Measurements from ENCODE around the gene LRP6. TPM values are rescaled to one million over a fixed set of nuclear protein-coding genes. Genes with fewer than 3 reads are reported as not detected.

Gene LRP6
- total RNA-seq, 4 donors from 2014 or later = 11.7 to 102 (median 58.9) TPM

GRCh38 chr12:12133785-12134184, 133.1 kb downstream of the LRP6 start:
- DNase-seq = no peak
- Histone ChIP-seq H3K27me3 (no peaks in the 10 kb centered on the region), H3K9me3 (no peaks in the 10 kb centered on the region), H3K27ac (no peak overlapping the region), H3K4me1 (peaks cover 0 to 5% (median 0%) of the 10 kb centered on the region in 4 donors), H3K4me3 (no peak overlapping the region), H3K36me3 (peaks cover 0 to 9% (median under 1%) of the 10 kb centered on the region in 4 donors)
- intact Hi-C loops (cut with DNase I; ENCODE audit: low total_unique reads) (loop anchor here (5.0 kb wide), 1 partner anchor 1676 kb away; no protein-coding TSS in a partner anchor), in situ Hi-C loops (cut with MboI; ENCODE audit: low pct_ligation_motif_present in 1 of 4, low pct_unique_long_range_greater_than_20kb in 1 of 4, low sequenced_read_pairs in 3 of 4) (no loop called here)
- WGBS, 2 donors (ENCODE audit: low coverage in 1 of 2) = 83 to 96% methylated on average over 5 of the region's 5 CpGs
- TF ChIP-seq POLR2A (IDR thresholded peaks at IDR 0.05) (no peak), POLR2AphosphoS5 (IDR thresholded peaks at IDR 0.05) (no peak), EP300 (IDR thresholded peaks at IDR 0.05; ENCODE audit: low read depth) (no peak)
- TF ChIP-seq, protein P1, sequence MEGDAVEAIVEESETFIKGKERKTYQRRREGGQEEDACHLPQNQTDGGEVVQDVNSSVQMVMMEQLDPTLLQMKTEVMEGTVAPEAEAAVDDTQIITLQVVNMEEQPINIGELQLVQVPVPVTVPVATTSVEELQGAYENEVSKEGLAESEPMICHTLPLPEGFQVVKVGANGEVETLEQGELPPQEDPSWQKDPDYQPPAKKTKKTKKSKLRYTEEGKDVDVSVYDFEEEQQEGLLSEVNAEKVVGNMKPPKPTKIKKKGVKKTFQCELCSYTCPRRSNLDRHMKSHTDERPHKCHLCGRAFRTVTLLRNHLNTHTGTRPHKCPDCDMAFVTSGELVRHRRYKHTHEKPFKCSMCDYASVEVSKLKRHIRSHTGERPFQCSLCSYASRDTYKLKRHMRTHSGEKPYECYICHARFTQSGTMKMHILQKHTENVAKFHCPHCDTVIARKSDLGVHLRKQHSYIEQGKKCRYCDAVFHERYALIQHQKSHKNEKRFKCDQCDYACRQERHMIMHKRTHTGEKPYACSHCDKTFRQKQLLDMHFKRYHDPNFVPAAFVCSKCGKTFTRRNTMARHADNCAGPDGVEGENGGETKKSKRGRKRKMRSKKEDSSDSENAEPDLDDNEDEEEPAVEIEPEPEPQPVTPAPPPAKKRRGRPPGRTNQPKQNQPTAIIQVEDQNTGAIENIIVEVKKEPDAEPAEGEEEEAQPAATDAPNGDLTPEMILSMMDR (IDR thresholded peaks at IDR 0.05) = no peak

- Histone ChIP-seq H3K4me1 (peaks cover 0 to 5% (median 0%) of the 10 kb centered on the region in 4 donors), H3K27ac (no peak overlapping the region), H3K36me3 (peaks cover 0 to 7% (median 0%) of the 10 kb centered on the region in 4 donors), H3K4me3 (no peak overlapping the region), H3K27me3 (no peaks in the 10 kb centered on the region), H3K9me3 (no peaks in the 10 kb centered on the region)
- WGBS, 2 donors (ENCODE audit: low coverage in 1 of 2) = 83 to 87% methylated on average over 3 of the region's 3 CpGs
- intact Hi-C loops (cut with DNase I; ENCODE audit: low total_unique reads) = loop anchor here (5.0 kb wide), 1 partner anchor 1676 kb away; no protein-coding TSS in a partner anchor
- TF ChIP-seq POLR2A (IDR thresholded peaks at IDR 0.05) = no peak
- TF ChIP-seq, protein P1 (IDR thresholded peaks at IDR 0.05) = no peak
- DNase-seq = no peak
- in situ Hi-C loops (cut with MboI; ENCODE audit: low pct_ligation_motif_present in 1 of 4, low pct_unique_long_range_greater_than_20kb in 1 of 4, low sequenced_read_pairs in 3 of 4) = no loop called here
Measured at GRCh38 chr12:12133259-12133658, 133.6 kb downstream of the LRP6 start.

DNA sequence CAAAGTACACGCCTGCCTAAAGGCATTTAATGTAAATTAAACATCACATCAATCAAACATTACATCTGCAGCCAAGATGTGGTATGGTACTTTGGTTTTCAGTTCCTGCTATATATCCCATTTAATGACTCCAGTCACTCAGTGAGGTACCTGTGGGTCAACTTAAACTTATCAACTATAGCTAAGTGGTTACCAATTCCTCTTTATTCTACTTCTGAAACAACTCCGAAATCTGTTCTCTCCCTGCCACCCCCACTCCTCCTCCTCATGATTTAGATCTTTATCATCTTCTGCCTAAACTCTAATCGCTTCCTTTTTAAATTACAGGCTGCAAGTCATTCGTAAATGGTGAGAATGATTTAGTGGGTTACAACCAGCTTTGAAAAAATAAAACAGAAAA, 138.2 kb downstream of the LRP6 start:
- TF ChIP-seq, protein P1 (IDR thresholded peaks at IDR 0.05) = no peak
- TF ChIP-seq POLR2A (IDR thresholded peaks at IDR 0.05) = no peak
- TF ChIP-seq POLR2AphosphoS5 (IDR thresholded peaks at IDR 0.05) = no peak
- TF ChIP-seq EP300 (IDR thresholded peaks at IDR 0.05; ENCODE audit: low read depth) = no peak
- H3K36me3 ChIP-seq = peaks cover 0 to 23% (median 9%) of the 10 kb centered on the region in 4 donors
- intact Hi-C loops (cut with DNase I; ENCODE audit: low total_unique reads) = no loop called here
- no peak for DNase-seq
- in situ Hi-C loops (cut with MboI; ENCODE audit: low pct_ligation_motif_present in 1 of 4, low pct_unique_long_range_greater_than_20kb in 1 of 4, low sequenced_read_pairs in 3 of 4) = no loop called here
- no peak overlapping the region for H3K27ac ChIP-seq
- no peaks in the 10 kb centered on the region for H3K4me1 ChIP-seq
- no peaks in the 10 kb centered on the region for H3K9me3 ChIP-seq
- no peak overlapping the region for H3K4me3 ChIP-seq
- H3K27me3 ChIP-seq = no peaks in the 10 kb centered on the region
- 62 to 66% methylated on average over 4 of the region's 4 CpGs for WGBS, 2 donors (ENCODE audit: low coverage in 1 of 2)

DNA sequence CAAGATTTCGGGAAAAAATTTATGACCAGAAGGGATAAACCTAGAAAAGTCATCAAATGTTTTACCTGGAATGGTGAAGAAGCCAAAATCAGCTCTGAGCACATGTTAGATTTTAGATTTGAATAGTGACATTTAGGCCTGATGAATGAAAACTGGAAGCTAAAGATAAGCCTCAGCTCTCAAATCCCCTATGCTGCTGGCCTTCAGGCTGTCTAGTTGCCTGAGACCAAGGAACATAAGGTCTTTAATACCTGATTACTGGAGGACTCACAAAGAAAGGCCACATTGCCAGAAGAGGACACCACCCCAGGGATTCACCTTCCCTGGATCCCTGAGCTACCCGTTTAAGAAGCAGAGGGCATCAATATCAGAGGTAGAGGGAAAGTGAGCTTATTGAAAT, 139.5 kb downstream of the LRP6 start:
- Histone ChIP-seq H3K27me3 (no peaks in the 10 kb centered on the region), H3K9me3 (no peaks in the 10 kb centered on the region), H3K4me1 (no peaks in the 10 kb centered on the region), H3K36me3 (peaks cover 0 to 24% (median 11%) of the 10 kb centered on the region in 4 donors), H3K4me3 (no peak overlapping the region), H3K27ac (no peak overlapping the region)
- intact Hi-C loops (cut with DNase I; ENCODE audit: low total_unique reads) = no loop called here
- no peak for DNase-seq
- 91 to 100% methylated on average over 2 of the region's 2 CpGs for WGBS, 2 donors (ENCODE audit: low coverage in 1 of 2)
- in situ Hi-C loops (cut with MboI; ENCODE audit: low pct_ligation_motif_present in 1 of 4, low pct_unique_long_range_greater_than_20kb in 1 of 4, low sequenced_read_pairs in 3 of 4) = no loop called here
- TF ChIP-seq, protein P1 (IDR thresholded peaks at IDR 0.05) = no peak
- TF ChIP-seq POLR2A (IDR thresholded peaks at IDR 0.05) (no peak), EP300 (IDR thresholded peaks at IDR 0.05; ENCODE audit: low read depth) (no peak), POLR2AphosphoS5 (IDR thresholded peaks at IDR 0.05) (no peak)

All from transverse colon (tissue), 4 donors.